Liver (tissue), 3 donors: ENCODE results near the gene ZFYVE1.

Experiments used
- FOXA1 ChIP-seq: IDR thresholded peaks from 2 replicates; pipeline ENCODE4 v1.6.1; 2016; ENCODE audit warnings: antibody characterized with exemption
- RAD21 ChIP-seq, 2 donors: IDR thresholded peaks; 2 replicates each; pipeline ENCODE4 v1.6.1; 2016; ENCODE audit warnings: antibody characterized with exemption in 2 of 2, mild to moderate bottlenecking in 2 of 2
- TF ChIP-seq, protein P1 (sequence below): fragments of 150-350 bp; IDR thresholded peaks from 2 replicates; pipeline ENCODE4 v1.5.1; 2017; ENCODE audit warnings: improper control_type of control experiment, low read depth, low read length; ENCODE audit not compliant: missing input control
- donor health status: healthy.
- donor health status: healthy.

DNA sequence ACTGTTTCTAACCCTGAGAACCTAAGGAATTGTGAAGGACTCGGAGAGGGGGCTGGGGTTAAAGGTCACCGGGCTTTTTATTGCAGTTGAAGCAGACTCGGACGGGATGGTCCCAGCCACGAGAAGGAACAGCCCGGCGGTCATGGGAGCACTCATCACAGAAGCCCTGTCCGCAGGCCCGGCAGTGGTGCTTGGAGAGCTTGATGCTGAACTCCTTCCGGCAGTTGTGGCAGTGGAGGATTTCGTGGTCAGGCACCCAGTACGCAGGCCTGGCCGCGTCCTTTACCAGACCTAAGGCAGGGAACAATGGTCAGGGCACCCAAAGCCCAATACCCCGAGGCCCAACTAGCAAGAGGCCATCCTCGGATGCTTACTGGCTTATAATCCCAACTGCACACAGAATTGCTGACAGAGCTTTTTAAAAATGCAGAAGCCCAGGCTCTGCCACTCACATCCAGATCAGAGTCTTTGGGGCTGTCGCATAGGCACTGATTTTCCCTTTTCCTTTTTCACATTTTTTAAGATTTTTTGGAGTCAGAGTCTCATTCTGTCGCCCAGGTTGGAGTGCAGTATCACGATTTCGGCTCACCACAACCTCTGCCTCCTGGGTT is 56.0 kb downstream of the ZFYVE1 start:
- no peak for TF ChIP-seq RAD21 (IDR thresholded peaks at IDR 0.05)
- no peak for TF ChIP-seq FOXA1
- TF ChIP-seq, protein P1, sequence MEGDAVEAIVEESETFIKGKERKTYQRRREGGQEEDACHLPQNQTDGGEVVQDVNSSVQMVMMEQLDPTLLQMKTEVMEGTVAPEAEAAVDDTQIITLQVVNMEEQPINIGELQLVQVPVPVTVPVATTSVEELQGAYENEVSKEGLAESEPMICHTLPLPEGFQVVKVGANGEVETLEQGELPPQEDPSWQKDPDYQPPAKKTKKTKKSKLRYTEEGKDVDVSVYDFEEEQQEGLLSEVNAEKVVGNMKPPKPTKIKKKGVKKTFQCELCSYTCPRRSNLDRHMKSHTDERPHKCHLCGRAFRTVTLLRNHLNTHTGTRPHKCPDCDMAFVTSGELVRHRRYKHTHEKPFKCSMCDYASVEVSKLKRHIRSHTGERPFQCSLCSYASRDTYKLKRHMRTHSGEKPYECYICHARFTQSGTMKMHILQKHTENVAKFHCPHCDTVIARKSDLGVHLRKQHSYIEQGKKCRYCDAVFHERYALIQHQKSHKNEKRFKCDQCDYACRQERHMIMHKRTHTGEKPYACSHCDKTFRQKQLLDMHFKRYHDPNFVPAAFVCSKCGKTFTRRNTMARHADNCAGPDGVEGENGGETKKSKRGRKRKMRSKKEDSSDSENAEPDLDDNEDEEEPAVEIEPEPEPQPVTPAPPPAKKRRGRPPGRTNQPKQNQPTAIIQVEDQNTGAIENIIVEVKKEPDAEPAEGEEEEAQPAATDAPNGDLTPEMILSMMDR, result no peak
